Esophagus mucosa (tissue), 1 donor: ENCODE data around the gene CDH22. TPM values are rescaled to one million over a fixed set of nuclear protein-coding genes. Genes with fewer than 3 reads are reported as not detected.

Experiments
- ATAC-seq: fragments of 200-7000 bp; cut with Tn5 transposase; one replicate; pipeline ENCODE4 v1.9.1; 2020
- total RNA-seq: library from RNA; stranded (reverse); gene quantifications from one replicate; pipeline ENCODE4 v1.2.4, GENCODE V29; 2023
- donor health status: DM: yes; HTN: yes; CAD: no.

CDH22 gene
- total RNA-seq, 1 donor from 2014 or later, result 0.40 TPM

GRCh38 chr20:46317685-46318177 is 9.4 kb upstream of the CDH22 start:
- no peak for ATAC-seq

DNA sequence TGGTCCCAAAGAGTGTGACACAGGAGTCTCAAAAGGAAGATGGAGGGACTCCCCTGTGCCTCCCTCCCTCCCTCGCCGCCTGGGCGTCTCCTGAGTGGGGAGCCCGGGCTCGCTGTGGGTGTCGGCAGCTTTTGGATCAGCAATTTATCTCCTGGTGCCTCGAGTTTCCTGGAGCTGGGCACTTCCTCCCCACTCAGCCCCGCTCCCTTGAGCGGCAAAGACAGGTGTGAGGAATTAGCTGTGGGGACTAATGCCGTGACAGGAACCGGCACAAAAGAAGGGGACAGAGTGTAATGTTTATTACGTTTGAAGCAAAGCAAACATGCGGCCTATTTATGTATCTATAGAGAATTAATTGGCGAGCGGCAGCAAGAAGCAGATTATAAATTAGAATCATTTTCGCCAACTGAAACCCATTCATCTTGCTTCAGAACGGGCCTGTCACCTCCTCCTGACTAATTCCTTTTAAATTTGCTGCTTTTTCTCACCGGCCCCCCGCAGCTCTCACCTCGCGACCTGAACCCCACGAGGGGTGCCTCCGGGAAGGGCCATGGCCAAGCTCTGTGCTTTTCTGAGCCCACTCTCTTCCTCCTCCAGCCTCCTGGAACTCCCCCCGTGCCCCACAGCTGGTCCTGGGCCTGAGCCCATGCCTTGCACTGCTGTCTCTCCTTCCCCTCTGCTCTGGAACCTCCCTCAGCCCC is 8.8 kb upstream of the CDH22 start:
- no peak for ATAC-seq

- ATAC-seq, result no peak
Measured at GRCh38 chr20:46315311-46315710, 7.0 kb upstream of the CDH22 start.

GRCh38 chr20:46312945-46313861 is 4.9 kb upstream of the CDH22 start:
- ATAC-seq, result no peak

DNA sequence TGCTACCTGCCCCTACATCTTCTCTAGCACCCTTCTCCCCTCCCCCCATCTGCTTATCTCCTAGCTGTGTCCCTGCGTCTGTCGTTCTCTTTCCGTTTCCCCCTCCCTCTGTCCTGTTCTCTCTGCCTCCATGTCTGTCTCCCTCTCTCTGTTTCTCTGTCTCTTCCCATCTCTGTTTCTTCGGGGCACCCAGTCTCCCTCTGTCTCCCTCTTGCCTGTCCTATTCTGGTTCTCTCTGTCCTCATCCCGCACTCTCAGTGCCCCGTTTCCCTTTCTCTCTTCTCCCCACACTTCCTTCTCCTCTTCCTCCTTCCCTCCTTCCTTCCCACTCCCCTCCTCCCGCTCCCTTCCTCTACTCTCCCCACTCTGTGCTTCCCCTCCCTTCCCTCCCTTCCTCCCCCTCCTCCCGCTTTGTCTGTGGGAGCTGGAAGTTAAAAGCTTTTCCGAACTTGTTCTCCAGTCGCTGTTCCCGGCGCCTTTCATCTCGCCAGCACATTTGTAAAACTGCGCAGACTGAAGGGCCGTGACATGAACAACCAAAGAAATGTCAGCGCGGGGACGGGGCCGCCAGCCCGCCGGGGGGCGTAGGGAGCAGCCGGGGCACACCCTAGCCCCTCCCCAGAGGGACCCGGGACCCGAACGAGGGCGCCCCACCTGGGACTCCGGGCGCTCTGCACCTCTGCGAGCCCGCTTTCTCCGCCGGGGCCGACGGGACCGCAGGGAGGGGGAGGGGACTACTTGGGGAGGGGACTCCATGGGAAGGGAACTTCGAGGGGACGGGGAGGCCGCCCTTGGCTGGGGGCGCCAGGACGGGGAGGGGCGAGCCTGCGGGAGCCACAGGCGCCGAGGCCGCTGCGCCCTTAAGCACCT is 4.0 kb upstream of the CDH22 start:
- ATAC-seq, result no peak

DNA sequence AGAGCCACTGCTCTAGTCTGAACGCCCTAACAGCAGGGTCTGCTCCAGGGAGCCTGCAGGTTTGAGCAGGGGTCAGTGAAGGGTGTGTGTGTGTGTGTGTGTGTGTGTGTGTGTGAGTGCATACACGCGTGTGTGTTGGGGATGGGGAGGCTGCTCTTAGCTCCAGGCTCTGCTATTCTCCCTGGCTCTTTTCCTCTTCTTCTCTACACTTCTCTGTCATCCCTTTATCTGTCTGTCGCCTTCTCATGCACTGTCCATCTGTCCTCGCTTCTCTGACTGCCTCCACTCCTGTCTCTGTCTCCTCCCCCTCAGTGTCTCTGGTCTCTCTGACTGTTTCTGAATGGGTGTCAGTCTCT is 3.4 kb upstream of the CDH22 start:
- no peak for ATAC-seq

GRCh38 chr20:46311039-46311650 is 2.8 kb upstream of the CDH22 start:
- ATAC-seq, result peak; percentile 36

- ATAC-seq, result no peak
Measured at GRCh38 chr20:46309945-46310344, 1.6 kb upstream of the CDH22 start.

DNA sequence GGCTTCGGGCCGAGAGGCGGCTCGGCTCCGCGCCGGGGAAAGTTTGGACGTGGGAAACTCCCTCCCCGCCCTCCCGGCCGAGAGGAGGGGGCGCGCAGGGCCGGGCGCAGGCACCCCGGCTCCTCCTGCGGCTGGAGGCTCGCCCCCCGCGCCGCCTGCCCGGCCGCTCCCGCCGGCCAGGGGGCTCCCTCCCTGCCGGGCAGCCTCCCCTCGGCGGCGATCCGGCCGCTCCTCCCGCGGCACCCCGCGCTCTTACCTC is 370 bp downstream of the CDH22 start:
- no peak for ATAC-seq

- peak; percentile 78 for ATAC-seq
Measured at GRCh38 chr20:46307139-46307998, 929 bp downstream of the CDH22 start.

DNA sequence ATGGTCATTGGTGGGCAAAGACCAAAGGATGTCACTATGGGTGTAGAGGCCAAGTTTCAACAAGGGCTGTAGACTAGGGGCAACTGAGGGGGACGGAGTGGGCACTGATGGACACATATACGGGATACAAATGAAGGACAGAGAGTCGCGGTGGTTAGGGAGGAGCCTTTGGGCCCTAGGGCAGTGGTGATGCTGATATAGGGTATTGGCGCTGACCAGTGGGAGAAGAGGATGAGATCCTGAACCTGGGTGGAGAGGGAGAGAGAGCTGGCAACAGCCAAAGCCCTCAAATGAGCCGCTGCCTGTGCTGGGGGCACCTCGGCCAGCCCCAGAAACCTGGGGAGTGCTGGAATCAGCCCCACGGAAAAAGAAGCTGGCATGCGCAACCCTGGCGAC is 1.6 kb downstream of the CDH22 start:
- no peak for ATAC-seq

DNA sequence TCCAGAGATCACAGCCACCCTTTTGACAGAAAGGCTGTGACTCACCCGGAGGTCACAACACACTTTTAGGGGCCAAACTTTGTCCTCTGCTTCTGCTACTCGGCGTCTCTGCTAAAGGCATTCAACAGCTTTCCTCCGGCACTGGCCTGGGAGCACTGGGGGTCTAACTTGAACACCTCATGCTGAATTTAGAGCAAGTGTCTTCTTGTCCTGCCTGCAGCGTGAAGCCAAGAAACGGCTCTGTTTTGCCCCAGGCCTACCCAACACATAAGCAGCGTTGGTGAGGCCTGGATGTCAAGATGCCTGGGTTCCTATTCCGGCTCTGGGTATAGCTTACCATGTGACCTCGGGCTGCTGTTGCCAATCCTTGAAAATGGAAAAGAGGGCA is 2.3 kb downstream of the CDH22 start:
- ATAC-seq, result no peak

- no peak for ATAC-seq
Measured at GRCh38 chr20:46305331-46305972, 2.8 kb downstream of the CDH22 start.

GRCh38 chr20:46304852-46305251 is 3.4 kb downstream of the CDH22 start:
- no peak for ATAC-seq

DNA sequence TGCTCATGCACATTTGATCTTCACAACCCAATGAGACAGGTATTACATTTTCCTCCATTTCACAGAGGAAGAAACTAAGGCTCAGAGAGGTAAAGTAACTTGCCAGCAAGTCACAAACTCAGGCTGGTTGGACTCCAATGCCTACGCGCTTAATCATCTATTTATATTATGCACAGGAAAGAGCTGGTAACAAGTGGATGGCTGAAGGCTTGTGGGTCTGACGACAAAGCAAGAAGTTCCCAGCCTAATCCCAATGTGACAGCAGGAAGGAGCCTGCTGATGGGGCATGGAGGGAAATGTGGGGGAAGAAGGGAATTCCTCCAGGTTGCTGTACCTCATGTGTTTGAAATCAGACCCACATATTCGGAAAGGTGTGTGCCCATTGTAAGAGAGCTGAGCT is 3.9 kb downstream of the CDH22 start:
- no peak for ATAC-seq

DNA sequence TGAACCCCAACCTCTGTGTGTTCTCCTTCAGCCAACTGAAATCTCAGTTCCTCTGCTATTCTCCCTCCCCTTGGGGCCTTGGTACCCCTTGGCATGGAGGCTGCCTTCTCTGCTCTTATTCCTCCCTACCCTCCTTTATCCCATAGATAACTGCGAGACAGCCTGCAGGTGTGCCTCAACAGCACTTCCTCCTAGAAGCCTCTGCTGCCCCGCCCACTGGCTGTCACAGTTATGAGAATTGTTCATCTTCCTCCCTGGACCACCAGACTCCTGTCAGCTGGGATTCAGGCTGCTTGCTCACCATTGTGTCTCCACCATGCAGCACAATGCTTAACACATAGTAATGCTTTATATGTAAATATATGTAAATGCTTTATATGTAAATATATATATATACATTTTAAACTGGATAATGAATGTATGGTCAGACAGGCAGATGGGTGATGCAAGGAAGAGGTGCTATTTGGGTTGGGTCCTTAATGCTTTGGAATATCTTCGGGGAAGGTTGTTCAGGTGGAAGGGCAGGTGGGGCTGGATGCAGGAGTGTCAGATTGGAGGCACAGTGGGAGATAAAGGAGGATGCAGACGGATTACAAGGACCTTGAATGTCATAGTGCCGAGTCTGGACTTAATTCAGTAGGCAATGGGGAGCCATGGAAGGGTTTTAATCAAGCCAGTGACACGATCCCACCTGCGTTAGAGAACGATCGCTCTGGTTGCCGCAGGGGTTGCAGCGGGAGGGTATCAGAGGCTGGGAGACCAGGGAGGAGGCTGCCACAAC is 4.9 kb downstream of the CDH22 start:
- ATAC-seq, result no peak

- no peak for ATAC-seq
Measured at GRCh38 chr20:46302106-46302505, 6.2 kb downstream of the CDH22 start.

GRCh38 chr20:46300281-46300680 is 8.0 kb downstream of the CDH22 start:
- ATAC-seq, result no peak

DNA sequence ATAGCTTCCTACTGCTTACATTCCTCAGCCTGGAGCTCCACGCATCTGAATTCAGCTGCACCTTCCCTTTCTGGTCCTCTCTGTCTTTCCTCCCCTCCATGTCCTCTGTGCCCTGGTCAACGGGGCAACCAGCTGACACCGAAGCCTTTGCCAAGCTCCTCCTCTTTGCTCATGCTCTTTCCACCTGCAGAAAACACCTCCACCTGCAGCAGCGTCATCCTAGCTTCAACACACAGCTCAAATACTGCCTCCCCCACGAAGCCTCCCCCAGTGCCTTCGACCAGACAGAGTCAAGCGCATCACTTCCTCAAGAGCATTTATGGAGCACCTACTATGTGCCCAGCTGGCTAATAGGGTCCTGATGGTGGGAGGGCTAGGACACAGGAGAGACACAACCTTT is 9.2 kb downstream of the CDH22 start:
- no peak for ATAC-seq

- ATAC-seq, result no peak
Measured at GRCh38 chr20:46298374-46298773, 9.9 kb downstream of the CDH22 start.
